HepG2 (cell line): Measurements from ENCODE around the gene CSNK2A1. TPM values are rescaled to one million over a fixed set of nuclear protein-coding genes. Genes with fewer than 3 reads are reported as not detected.

Source experiments
- BRCA1 ChIP-seq: sonication (generic); formaldehyde crosslinking; IDR thresholded peaks from 2 replicates; pipeline ENCODE4 v1.4.0; 2020; ENCODE audit warnings: missing genetic modification reagents
- CENPT ChIP-seq: sonication (generic); formaldehyde crosslinking; IDR thresholded peaks from 2 replicates; pipeline ENCODE4 v1.8.0; 2022; ENCODE audit warnings: low read depth, mild to moderate bottlenecking, moderate library complexity, missing genetic modification reagents
- ESRRA ChIP-seq: sonication (generic); formaldehyde crosslinking; IDR thresholded peaks from 2 replicates; pipeline ENCODE4 v1.5.1; 2020; ENCODE audit warnings: mild to moderate bottlenecking, low read depth, missing genetic modification reagents
- GABPA ChIP-seq, 2 experiments: IDR thresholded peaks; 2 replicates each; pipeline ENCODE4 v1.6.1; 2011 to 2016; ENCODE audit warnings: low read depth in 2 of 2, low read length in 1 of 2, missing biosample characterization in 1 of 2, missing genetic modification characterization in 1 of 2
- KAT8 ChIP-seq: IDR thresholded peaks from 2 replicates; pipeline ENCODE4 v1.6.1; 2016; ENCODE audit warnings: missing genetic modification reagents, missing compliant biosample characterization
- MBNL3 ChIP-seq: fragments of 250-450 bp; sonication (Bioruptor Pico); conservative IDR thresholded peaks from 2 replicates; pipeline ENCODE4 v1.8.0; 2022; ENCODE audit warnings: mild to moderate bottlenecking, inconsistent platforms
- MXI1 ChIP-seq: IDR thresholded peaks from 3 replicates; pipeline ENCODE4 v1.6.1; 2012; ENCODE audit warnings: low read depth, low read length, inconsistent platforms, borderline replicate concordance
- NKX3-1 ChIP-seq: sonication (generic); formaldehyde crosslinking; IDR thresholded peaks from 2 replicates; pipeline ENCODE4 v1.5.0; 2020; ENCODE audit warnings: missing genetic modification reagents
- ONECUT2 ChIP-seq: sonication (generic); formaldehyde crosslinking; IDR thresholded peaks from 2 replicates; pipeline ENCODE4 v1.4.0; 2020; ENCODE audit warnings: missing genetic modification reagents
- PBX3 ChIP-seq: sonication (generic); formaldehyde crosslinking; IDR thresholded peaks from 2 replicates; pipeline ENCODE4 v1.8.1; 2023; ENCODE audit warnings: missing genetic modification reagents, inconsistent platforms, borderline replicate concordance
- ZBTB33 ChIP-seq: sonication (generic); formaldehyde crosslinking; IDR thresholded peaks from 2 replicates; pipeline ENCODE4 v1.4.0; 2020; ENCODE audit warnings: missing genetic modification reagents
- ZNF160 ChIP-seq: sonication (generic); formaldehyde crosslinking; IDR thresholded peaks from 2 replicates; pipeline ENCODE4 v1.8.0; 2022; ENCODE audit warnings: mild to moderate bottlenecking, inconsistent platforms, missing genetic modification reagents
- ZNF205 ChIP-seq: IDR thresholded peaks from 2 replicates; pipeline ENCODE4 v1.6.1; 2018; ENCODE audit warnings: missing biosample characterization, missing genetic modification reagents
- ZNF260 ChIP-seq: sonication (generic); formaldehyde crosslinking; IDR thresholded peaks from 2 replicates; pipeline ENCODE4 v1.4.0; 2020; ENCODE audit warnings: missing genetic modification reagents, low read depth, mild to moderate bottlenecking, borderline replicate concordance
- ZNF30 ChIP-seq: sonication (generic); formaldehyde crosslinking; IDR thresholded peaks from 2 replicates; pipeline ENCODE4 v1.5.0; 2020; ENCODE audit warnings: mild to moderate bottlenecking, missing genetic modification reagents
- ZNF318 ChIP-seq: sonication (generic); formaldehyde crosslinking; IDR thresholded peaks from 2 replicates; pipeline ENCODE4 v1.4.0; 2020; ENCODE audit warnings: mild to moderate bottlenecking, missing genetic modification reagents
- polyA plus RNA-seq, 8 experiments: library from polyadenylated mRNA; depleted of rRNA in 3 of 8; stranded (reverse) in 7 of 8; unstranded in 1 of 8; fragments of >200 nt; fragmentation: Illumina TruSeq in 4 of 8; extraction: Trizol in 4 of 8; gene quantifications; 2 replicates each; pipeline versions ENCODE4 v1.2.1 to v1.2.3, GENCODE V29; 2011 to 2016; ENCODE audit warnings: low read depth in 4 of 8, missing spikeins in 1 of 8, mixed read lengths in 1 of 8; ENCODE audit not compliant: insufficient read depth in 1 of 8
- total RNA-seq, 5 experiments: library from RNA; depleted of rRNA; stranded (reverse); fragments of >200 nt; fragmentation: Illumina TruSeq; extraction: Trizol; gene quantifications; 2 replicates each; pipeline ENCODE4 v1.2.3, GENCODE V29; 2016; ENCODE audit warnings: low read depth in 1 of 5

CSNK2A1 gene
- total and polyA plus RNA-seq, 2 of the 13 experiments (the other 11 are each of a cell fraction or from before 2014, with no cell fraction given): 153 to 231 TPM

GRCh38 chr20:561437-562231 lies 18.0 kb upstream of the CSNK2A1 start (continued):
- TF ChIP-seq GABPA (IDR thresholded peaks at IDR 0.05; ENCODE audit: low read depth, low read length) (no peak), GABPA (CRISPR knock-in tag; IDR thresholded peaks at IDR 0.05; ENCODE audit: low read depth) (no peak), NKX3-1 (CRISPR knock-in tag) (no peak), ZNF205 (CRISPR knock-in tag) (no peak), CENPT (CRISPR knock-in tag) (no peak), ZNF160 (CRISPR knock-in tag) (no peak), KAT8 (CRISPR knock-in tag) (peak; percentile 38; the same call in 1 of the 2 replicates), MXI1 (no peak), ESRRA (CRISPR knock-in tag) (no peak), ZNF318 (CRISPR knock-in tag) (peak; percentile 92; the same call in 1 of the 2 replicates), BRCA1 (CRISPR knock-in tag) (no peak), ZBTB33 (no peak), MBNL3 (CRISPR knock-in tag) (no peak), ONECUT2 (no peak), ZNF30 (no peak), ZNF260 (CRISPR knock-in tag) (no peak), PBX3 (CRISPR knock-in tag) (no peak)
